ENCODE results near the gene COL6A1.
"Not testable (repeated sequence)": the region's sequence is repeated elsewhere in the genome, so short reads cannot be mapped to it uniquely, and the experiment has no call there.

- not testable (repeated sequence) for TF ChIP-seq CTCF (IDR thresholded peaks at IDR 0.05); CREB1 (CRISPR knock-in tag; IDR thresholded peaks at IDR 0.05); E2F5 (CRISPR knock-in tag; IDR thresholded peaks at IDR 0.05); SP1 (CRISPR knock-in tag; conservative IDR thresholded peaks at IDR 0.05); ZBTB43 (CRISPR knock-in tag; IDR thresholded peaks at IDR 0.05); NR2C2 (CRISPR knock-in tag; IDR thresholded peaks at IDR 0.05); CREM (CRISPR knock-in tag; IDR thresholded peaks at IDR 0.05); MLX (CRISPR knock-in tag; IDR thresholded peaks at IDR 0.05); ATF3 (CRISPR knock-in tag; conservative IDR thresholded peaks at IDR 0.05); MYBL2 (CRISPR knock-in tag; IDR thresholded peaks at IDR 0.05)
Observed at GRCh38 chr21:45975667-45976409, 5.7 kb upstream of the COL6A1 start.
